H9 (cell line): ENCODE data around the gene PLEKHA8. TPM values are rescaled to one million over a fixed set of nuclear protein-coding genes. Genes with fewer than 3 reads are reported as not detected.
A peak's percentile ranks its signal among the peaks of the same experiment; 100 is the strongest.

ENCODE experiments used
- DNase-seq: peaks from one replicate; pipeline ENCODE4 v3.0.0-alpha.2; 2017
- H2AFZ ChIP-seq: one replicate; pipeline ENCODE4 v1.6.1; 2013; ENCODE audit warnings: mild to moderate bottlenecking, low read length, control low read depth, moderate library complexity
- H2AK5ac ChIP-seq: 2 replicates; pipeline ENCODE4 v1.6.1; 2013; ENCODE audit warnings: low read length, control low read depth, mixed read lengths; ENCODE audit not compliant: insufficient read length
- H2BK120ac ChIP-seq: one replicate; pipeline ENCODE4 v1.6.1; 2013; ENCODE audit warnings: low read depth, mild to moderate bottlenecking, low read length, control low read depth, inconsistent platforms; ENCODE audit not compliant: poor library complexity, severe bottlenecking
- H2BK12ac ChIP-seq: 2 replicates; pipeline ENCODE4 v1.6.1; 2013; ENCODE audit warnings: low read length, control low read depth, mixed read lengths, low read depth; ENCODE audit not compliant: insufficient read length
- H2BK15ac ChIP-seq: 2 replicates; pipeline ENCODE4 v1.6.1; 2013; ENCODE audit warnings: low read depth, low read length, control low read depth
- H2BK20ac ChIP-seq: one replicate; pipeline ENCODE4 v1.6.1; 2013; ENCODE audit warnings: low read depth, mild to moderate bottlenecking, low read length, control low read depth, inconsistent platforms; ENCODE audit not compliant: poor library complexity, severe bottlenecking
- H2BK5ac ChIP-seq: 2 replicates; pipeline ENCODE4 v1.6.1; 2013; ENCODE audit warnings: low read length, control low read depth, mixed read lengths; ENCODE audit not compliant: insufficient read length
- H3K14ac ChIP-seq: 2 replicates; pipeline ENCODE4 v1.6.1; 2013; ENCODE audit warnings: low read length, control low read depth; ENCODE audit not compliant: insufficient read depth
- H3K18ac ChIP-seq: 2 replicates; pipeline ENCODE4 v1.6.1; 2013; ENCODE audit warnings: low read depth, mild to moderate bottlenecking, mixed read lengths, low read length, control low read depth; ENCODE audit not compliant: insufficient read length
- H3K23ac ChIP-seq: 2 replicates; pipeline ENCODE4 v1.6.1; 2013; ENCODE audit warnings: low read length, control low read depth, mixed read lengths, low read depth; ENCODE audit not compliant: insufficient read length
- H3K23me2 ChIP-seq: 2 replicates; pipeline ENCODE4 v1.6.1; 2013; ENCODE audit warnings: low read depth, mild to moderate bottlenecking, mixed read lengths, low read length, control low read depth; ENCODE audit not compliant: insufficient read length, poor library complexity, severe bottlenecking
- H3K27ac ChIP-seq: 2 replicates; pipeline ENCODE4 v1.5.1; 2013; ENCODE audit warnings: low read length, control low read depth, mixed read lengths, low read depth; ENCODE audit not compliant: insufficient read length
- H3K27me3 ChIP-seq: 2 replicates; pipeline ENCODE4 v1.6.1; 2013; ENCODE audit warnings: low read length, control low read depth, inconsistent platforms; ENCODE audit not compliant: insufficient read depth
- H3K4ac ChIP-seq: 2 replicates; pipeline ENCODE4 v1.6.1; 2013; ENCODE audit warnings: low read depth, mild to moderate bottlenecking, control low read depth, inconsistent platforms, low read length, moderate library complexity
- H3K4me1 ChIP-seq: 2 replicates; pipeline ENCODE4 v1.6.1; 2013; ENCODE audit warnings: low read length, control low read depth, inconsistent platforms; ENCODE audit not compliant: insufficient read depth
- H3K4me2 ChIP-seq: 2 replicates; pipeline ENCODE4 v1.6.1; 2013; ENCODE audit warnings: low read length, control low read depth, mixed read lengths; ENCODE audit not compliant: insufficient read length, insufficient read depth
- H3K56ac ChIP-seq: 2 replicates; pipeline ENCODE4 v1.6.1; 2013; ENCODE audit warnings: low read depth, mild to moderate bottlenecking, mixed read lengths, low read length, control low read depth; ENCODE audit not compliant: insufficient read length
- H3K79me1 ChIP-seq: 2 replicates; pipeline ENCODE4 v1.6.1; 2013; ENCODE audit warnings: low read depth, mild to moderate bottlenecking, moderate library complexity, low read length, control low read depth, inconsistent platforms; ENCODE audit not compliant: insufficient read depth, poor library complexity, severe bottlenecking
- H3K79me2 ChIP-seq: 2 replicates; pipeline ENCODE4 v1.6.1; 2013; ENCODE audit warnings: low read length, control low read depth, inconsistent platforms; ENCODE audit not compliant: insufficient read depth
- H3K9ac ChIP-seq: 2 replicates; pipeline ENCODE4 v1.6.1; 2013; ENCODE audit warnings: low read length, control low read depth, mixed read lengths; ENCODE audit not compliant: insufficient read length; ENCODE audit errors: extremely low read depth
- H3K9me3 ChIP-seq: one replicate; pipeline ENCODE4 v1.6.1; 2013; ENCODE audit warnings: low read depth, low read length, inconsistent platforms; ENCODE audit not compliant: control insufficient read depth
- H3T11ph ChIP-seq: one replicate; pipeline ENCODE4 v1.6.1; 2013; ENCODE audit warnings: mild to moderate bottlenecking, low read length, control low read depth, inconsistent platforms
- H4K20me1 ChIP-seq: one replicate; pipeline ENCODE4 v1.6.1; 2013; ENCODE audit not compliant: control insufficient read depth, insufficient read length, insufficient read depth
- H4K5ac ChIP-seq: 2 replicates; pipeline ENCODE4 v1.6.1; 2013; ENCODE audit warnings: low read depth, mild to moderate bottlenecking, mixed read lengths, low read length, control low read depth; ENCODE audit not compliant: insufficient read length
- H4K8ac ChIP-seq: replicated peaks from 2 replicates; pipeline ENCODE4 v1.6.1; 2013; ENCODE audit warnings: low read length, control low read depth, mixed read lengths, low read depth; ENCODE audit not compliant: insufficient read length
- H4K91ac ChIP-seq: 2 replicates; pipeline ENCODE4 v1.6.1; 2013; ENCODE audit warnings: low read depth, mild to moderate bottlenecking, moderate library complexity, mixed read lengths, low read length, control low read depth; ENCODE audit not compliant: insufficient read length
- H3K27ac Mint-ChIP-seq, 3 experiments: 2 replicates in 2 of 3; 3 replicates in 1 of 3; pipeline ENCODE4 v1.8.0; 2020 to 2021; ENCODE audit warnings: mixed read lengths in 3 of 3, mild to moderate bottlenecking in 1 of 3, moderate library complexity in 1 of 3
- H3K27me3 Mint-ChIP-seq: 2 replicates; pipeline ENCODE4 v1.8.0; 2021; ENCODE audit warnings: low read depth, mild to moderate bottlenecking, moderate library complexity, mixed read lengths
- H3K36me3 Mint-ChIP-seq, 3 experiments: 2 replicates in 2 of 3; 3 replicates in 1 of 3; pipeline ENCODE4 v1.8.0; 2020 to 2021; ENCODE audit warnings: low read depth in 3 of 3, mixed read lengths in 3 of 3; ENCODE audit not compliant: insufficient read depth in 1 of 3
- H3K4me1 Mint-ChIP-seq, 2 experiments: 2 replicates each; pipeline ENCODE4 v1.8.0; 2020; ENCODE audit warnings: mixed read lengths in 2 of 2
- H3K4me3 Mint-ChIP-seq, 2 experiments: 2 replicates in 1 of 2; 3 replicates in 1 of 2; pipeline ENCODE4 v1.8.0; 2020 to 2021; ENCODE audit warnings: mild to moderate bottlenecking in 2 of 2, mixed read lengths in 2 of 2, moderate library complexity in 1 of 2
- H3K9me3 Mint-ChIP-seq, 2 experiments: 2 replicates in 1 of 2; 3 replicates in 1 of 2; pipeline ENCODE4 v1.8.0; 2020; ENCODE audit warnings: mild to moderate bottlenecking in 2 of 2, mixed read lengths in 2 of 2, moderate library complexity in 1 of 2
- CTCF ChIP-seq: fragments of 200-600 bp; sonication (generic); conservative IDR thresholded peaks from 3 replicates; pipeline ENCODE4 v1.8.0; 2021; ENCODE audit warnings: antibody characterized with exemption, mild to moderate bottlenecking
- WGBS: extraction: QIAGEN DNeasy Blood & Tissue Kit; methylation state at CpG from one replicate; pipeline ENCODE4 v1.1.7; 2013; ENCODE audit warnings: missing lambda C conversion rate, low lambda C conversion rate, mixed read lengths; ENCODE audit not compliant: insufficient read length; ENCODE audit errors: extremely low coverage; 5-methylcytosine and 5-hydroxymethylcytosine counted together
- total RNA-seq: library from RNA; stranded (reverse); gene quantifications from 2 replicates; pipeline ENCODE4 v1.2.1, GENCODE V29; 2021

The PLEKHA8 gene
- total RNA-seq, 1 experiment from 2014 or later, result 37.0 TPM

GRCh38 chr7:30168835-30169573, 140.8 kb downstream of the PLEKHA8 start:
- H4K8ac ChIP-seq, result no peak overlapping the region
- no peak overlapping the region for H3K23ac ChIP-seq
- Mint-ChIP-seq H3K27me3 (peaks cover 42% of the 10 kb centered on the region), H3K4me3 (peak overlapping the region; percentile 31 to 59; a peak in 4 of 5 replicates), H3K36me3 (no peaks in the 10 kb centered on the region; a peak in 1 of 7 replicates), H3K9me3 (no peaks in the 10 kb centered on the region), H3K4me1 (peaks cover 55 to 57% of the 10 kb centered on the region in 2 experiments), H3K27ac (peak overlapping the region in 2 of 3 experiments; percentile 29 to 37; a peak in 1 of 7 replicates)
- no peak overlapping the region for H3K18ac ChIP-seq
- no peak overlapping the region for H2AK5ac ChIP-seq
- H2BK20ac ChIP-seq, result no peak overlapping the region
- H3K4ac ChIP-seq, result no peak overlapping the region
- no peak overlapping the region for H3K9ac ChIP-seq
- no peak overlapping the region for H2AFZ ChIP-seq
- H3K79me1 ChIP-seq, result no peaks in the 10 kb centered on the region
- no CpG with 5 or more reads among the region's 16 CpGs for WGBS
- peaks cover 2% of the 10 kb centered on the region; the same call in 1 of the 2 replicates for H3K4me1 ChIP-seq
- peak overlapping the region; percentile 50 for H3K4me2 ChIP-seq
- no peak overlapping the region for H4K5ac ChIP-seq
- DNase-seq, result peak; percentile 60
- no peak overlapping the region for H2BK15ac ChIP-seq
- H3K56ac ChIP-seq, result no peak overlapping the region
- H3T11ph ChIP-seq, result no peak overlapping the region
- no peaks in the 10 kb centered on the region for H3K23me2 ChIP-seq
- no peak overlapping the region for H4K91ac ChIP-seq
- H2BK12ac ChIP-seq, result no peak overlapping the region
- no peaks in the 10 kb centered on the region; the same call in 1 of the 2 replicates for H3K27me3 ChIP-seq
- H2BK5ac ChIP-seq, result no peak overlapping the region
- H3K79me2 ChIP-seq, result no peaks in the 10 kb centered on the region
- H3K14ac ChIP-seq, result no peak overlapping the region
- no peaks in the 10 kb centered on the region for H4K20me1 ChIP-seq
- no peak overlapping the region for H3K27ac ChIP-seq
- TF ChIP-seq CTCF, result no peak
- H3K9me3 ChIP-seq, result no peaks in the 10 kb centered on the region
- no peak overlapping the region for H2BK120ac ChIP-seq
